HG02938 (cell line): ENCODE results near the gene ACE2.
"Not testable (repeated sequence)": the region's sequence is repeated elsewhere in the genome, so short reads cannot be mapped to it uniquely, and the experiment has no call there.

Source experiments
- ATAC-seq: cut with Tn5 transposase; IDR thresholded peaks from one replicate; pipeline ENCODE4 v1.9.1; 2021; ENCODE audit warnings: mild to moderate bottlenecking, moderate library complexity; ENCODE audit not compliant: unreplicated experiment

ACE2 gene

GRCh38 chrX:15600745-15601144 lies at the start of gene ACE2:
ACE2 (minus strand) TSS chrX:15600960; CDS start chrX:15600911, 49 bp downstream.
- ATAC-seq = no peak

- ATAC-seq = not testable (repeated sequence)
These were observed 46.8 kb upstream of the ACE2 start for GRCh38 chrX:15647510-15647909.

DNA sequence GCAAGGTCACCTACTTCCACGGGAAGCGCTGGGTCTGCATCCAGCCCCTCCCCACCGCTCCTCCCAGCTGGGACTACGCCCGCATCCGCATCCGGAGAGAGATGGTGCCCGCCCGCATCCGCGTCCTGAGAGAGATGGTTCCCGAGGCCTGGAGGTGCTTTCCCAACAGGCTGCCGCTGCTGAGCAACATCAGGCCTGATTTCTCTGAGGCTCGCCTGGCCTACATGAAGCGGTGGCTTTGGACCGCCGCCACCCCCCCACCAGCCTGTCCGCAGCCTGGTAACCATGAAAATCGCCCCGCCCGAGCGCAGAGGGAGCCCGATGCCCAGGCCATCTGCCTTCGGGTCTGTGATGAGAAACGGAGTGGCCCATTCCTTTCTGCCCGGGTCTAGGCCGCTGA lies 45.8 kb upstream of the ACE2 start:
- no peak for ATAC-seq

DNA sequence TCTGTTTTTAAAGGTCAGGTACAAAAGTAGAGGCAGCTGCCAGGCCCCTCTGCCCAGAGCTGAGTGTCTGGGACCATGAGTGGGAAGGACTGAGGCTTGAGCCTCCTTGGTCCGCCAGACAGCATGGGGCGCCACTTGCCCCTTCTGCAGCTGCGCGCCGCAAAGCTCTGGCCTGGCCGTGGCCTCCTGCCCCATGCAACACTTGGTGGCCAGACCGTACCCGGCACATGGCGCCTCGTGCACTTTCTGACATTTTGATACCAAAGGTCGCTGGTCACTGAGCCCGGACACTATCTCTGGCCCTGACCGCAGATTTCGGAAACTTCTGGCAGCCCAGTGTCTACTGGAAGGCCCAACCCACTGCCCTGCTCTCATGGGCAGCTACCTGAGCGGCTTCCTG lies 45.3 kb upstream of the ACE2 start:
- no peak for ATAC-seq

DNA sequence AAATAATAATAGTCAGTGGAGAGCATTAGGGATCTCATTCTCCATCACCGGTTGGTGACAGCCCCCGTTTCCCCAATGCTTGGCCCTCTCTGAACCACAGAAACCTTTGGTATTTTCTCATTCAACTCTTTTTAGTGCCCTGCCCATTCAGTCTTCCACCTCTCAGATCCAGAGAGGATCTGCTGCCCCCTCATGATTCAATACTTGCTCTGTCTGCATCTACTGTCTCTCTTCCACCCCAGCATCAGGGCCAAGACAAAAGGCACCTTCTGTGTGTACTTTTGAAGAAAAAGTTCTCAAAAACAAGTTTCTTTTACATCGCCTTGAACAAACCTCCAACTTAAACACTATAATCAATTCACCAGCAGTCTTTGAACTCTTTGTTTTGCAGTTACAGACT lies 44.5 kb upstream of the ACE2 start:
- ATAC-seq = no peak

DNA sequence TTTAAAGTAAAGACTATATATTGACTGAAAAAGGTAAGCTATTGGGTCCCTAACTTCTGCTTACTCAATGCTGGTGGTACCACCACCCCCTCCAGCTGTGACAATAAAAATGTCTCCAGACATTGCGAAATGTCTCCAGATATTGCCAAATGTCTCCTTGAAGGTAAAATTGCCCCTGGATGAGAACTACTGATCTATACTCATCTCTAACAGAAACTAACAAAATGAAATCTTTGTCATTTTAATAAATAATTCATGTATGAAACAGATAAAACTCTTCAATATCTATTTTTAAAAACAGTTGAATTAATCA lies 43.8 kb upstream of the ACE2 start:
- no peak for ATAC-seq

DNA sequence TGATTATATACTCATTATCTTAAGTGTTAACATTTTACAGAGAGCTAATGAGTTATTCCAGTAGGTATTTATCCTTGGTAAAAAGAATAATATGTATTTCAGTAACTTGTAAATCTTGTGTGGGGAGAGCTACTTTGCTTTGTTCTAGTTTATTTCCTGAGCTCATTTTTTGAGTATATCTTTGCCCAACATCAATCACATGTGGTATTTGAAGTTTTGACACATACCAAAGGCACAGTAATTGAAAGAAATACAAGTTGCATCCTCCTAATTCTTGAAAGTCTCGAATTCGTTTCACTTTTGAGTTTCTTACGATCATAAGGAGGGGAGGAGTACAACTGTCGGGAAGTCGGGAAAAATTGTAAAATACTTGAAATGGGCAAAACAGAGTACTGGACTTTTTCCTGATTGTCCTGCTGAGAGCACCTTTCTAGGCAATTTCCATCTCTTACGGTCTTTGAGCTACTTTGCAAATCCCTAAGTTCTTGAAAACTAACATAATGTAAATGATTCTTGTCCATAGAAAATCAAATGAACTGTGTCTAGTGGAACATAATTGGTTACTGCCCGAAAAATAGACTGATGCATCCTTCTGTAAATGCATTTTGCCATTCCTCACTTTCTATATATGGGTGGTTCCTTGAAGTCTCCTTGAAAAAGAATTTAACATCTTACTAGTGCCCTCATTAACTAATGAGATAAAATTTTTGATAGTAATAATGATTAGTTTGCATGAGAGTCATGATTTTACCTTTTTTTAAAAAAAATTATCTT lies 43.2 kb upstream of the ACE2 start:
- no peak for ATAC-seq

DNA sequence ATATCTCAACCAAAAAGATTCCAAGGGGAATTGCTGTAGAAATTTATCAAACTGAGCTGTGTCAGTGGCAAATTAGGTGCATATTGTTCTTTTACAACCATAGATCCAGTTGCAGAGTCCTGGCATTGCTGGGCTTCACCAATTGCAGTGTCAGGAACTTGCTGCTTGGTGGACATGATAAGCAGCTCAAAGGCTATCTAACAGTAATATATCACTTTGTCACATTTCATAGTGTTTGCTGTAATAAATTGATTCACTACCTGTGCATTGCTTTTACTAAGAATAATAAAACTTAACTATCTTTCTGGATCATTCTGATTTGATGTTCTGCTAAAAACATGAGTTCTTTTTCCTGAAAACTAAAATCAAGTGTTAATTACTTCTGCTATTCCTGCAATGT lies 30.9 kb upstream of the ACE2 start:
- no peak for ATAC-seq

DNA sequence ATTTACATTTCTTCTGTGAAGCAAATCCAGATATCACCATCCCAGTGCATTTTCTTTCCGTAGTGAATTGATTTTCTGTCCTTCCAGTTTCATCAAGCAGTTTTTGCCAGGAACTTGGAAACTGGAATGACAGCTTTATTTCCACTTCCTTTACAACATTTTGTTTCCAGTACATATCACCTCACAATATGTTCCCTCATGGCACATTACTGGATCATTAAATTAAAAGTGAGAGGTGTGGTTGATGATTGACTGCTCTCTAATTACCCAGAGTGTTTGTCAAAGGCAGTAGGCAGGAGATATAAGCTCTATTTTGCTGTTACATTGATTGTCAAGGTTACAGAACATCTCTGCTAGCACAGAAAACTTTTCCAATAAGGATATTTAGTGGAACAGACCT lies 22.3 kb upstream of the ACE2 start:
- ATAC-seq = no peak

- no peak for ATAC-seq
These were observed 18.4 kb upstream of the ACE2 start for GRCh38 chrX:15619053-15619755.

DNA sequence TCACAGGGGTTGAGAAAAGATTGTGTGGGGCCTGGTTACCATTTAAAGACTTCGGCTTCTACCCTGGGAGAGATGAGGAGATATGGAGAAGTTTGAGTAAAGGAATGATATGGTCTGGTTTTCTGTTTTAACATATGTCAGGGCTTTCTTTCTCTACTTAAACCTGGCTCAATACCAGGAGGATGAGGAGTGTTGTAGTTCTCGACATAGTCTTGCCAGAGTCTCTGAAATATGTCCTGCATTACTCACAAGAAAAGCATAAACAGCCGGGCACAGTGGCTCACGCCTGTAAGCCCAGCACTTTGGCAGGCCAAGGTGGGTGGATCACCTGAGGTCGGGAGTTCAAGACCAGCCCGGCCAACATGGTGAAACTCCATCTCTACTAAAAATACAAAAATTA lies 16.4 kb upstream of the ACE2 start:
- no peak for ATAC-seq

DNA sequence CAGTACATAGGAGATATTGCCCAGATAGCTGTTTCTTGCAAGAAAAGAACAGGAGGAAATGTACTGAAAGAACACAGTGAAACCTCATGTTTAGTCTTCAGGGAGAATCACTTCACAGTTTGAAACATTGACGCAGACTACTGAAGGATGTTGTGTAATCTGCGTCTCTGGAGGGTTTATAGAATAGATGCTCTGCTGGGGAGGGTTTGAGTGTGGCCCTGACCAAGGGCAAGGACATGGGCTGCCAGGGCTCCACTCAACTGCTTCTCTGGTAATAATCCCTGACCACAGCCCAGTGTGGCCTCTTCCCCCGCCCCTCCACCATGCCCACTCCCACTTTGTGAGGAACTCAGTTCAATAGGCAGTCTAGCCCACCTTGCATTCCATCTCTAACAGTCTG lies 15.8 kb upstream of the ACE2 start:
- ATAC-seq = no peak

DNA sequence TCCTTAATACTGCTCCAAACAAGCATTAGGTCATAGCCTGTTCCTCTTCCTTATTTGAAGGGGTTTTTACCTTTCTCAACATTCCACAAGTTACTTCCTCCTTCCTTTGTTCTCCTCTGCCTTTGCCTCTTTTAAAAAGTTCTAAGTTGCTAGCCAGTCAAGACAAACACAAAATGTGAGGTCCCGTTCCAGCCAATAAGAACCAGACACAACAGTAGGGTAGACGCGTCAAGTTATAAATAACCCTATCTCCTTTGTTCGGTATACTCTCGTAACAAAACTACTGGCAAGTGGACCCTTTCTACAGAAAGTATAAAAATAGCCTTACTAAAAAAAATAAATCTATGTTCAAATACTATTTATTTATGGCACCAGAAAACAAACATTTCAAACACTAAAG lies 6.3 kb upstream of the ACE2 start:
- ATAC-seq = no peak

DNA sequence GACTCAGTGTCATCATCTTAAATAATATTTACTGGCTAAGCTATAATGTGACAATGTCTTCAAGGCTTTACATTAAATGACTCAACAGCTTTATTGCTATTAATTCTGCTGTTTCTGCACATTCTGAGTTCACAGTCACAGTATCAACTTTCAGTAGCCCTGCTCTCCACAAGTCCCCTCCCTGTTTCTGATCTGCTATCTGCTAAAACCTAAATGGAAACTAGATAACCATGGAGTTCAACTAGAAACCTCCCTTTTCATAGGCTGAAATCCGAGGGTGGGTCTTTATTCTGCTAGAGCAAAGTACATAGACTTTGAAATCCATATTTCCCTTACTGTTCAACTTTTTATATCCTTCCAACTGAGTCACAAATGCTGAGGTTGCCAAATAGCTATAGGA lies 5.4 kb upstream of the ACE2 start:
- ATAC-seq = no peak

DNA sequence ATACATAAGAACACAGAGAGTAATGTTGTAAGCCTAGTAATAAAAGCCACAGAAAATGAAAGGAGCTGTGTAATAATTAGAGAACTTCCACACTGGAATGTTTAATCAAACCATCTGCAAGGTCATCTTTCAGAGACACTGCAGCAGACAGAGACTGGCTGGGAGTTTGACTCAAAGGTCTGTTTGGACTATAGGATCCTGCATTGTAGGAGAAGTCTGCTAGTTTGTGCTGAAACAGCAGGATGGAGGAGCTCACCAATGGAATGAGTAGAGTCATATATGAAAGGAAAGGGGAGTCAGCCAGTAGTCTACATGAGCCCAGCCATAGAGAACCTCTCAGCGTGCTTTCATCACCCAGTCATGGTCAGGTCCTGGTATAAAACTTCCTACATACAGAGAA lies 4.5 kb upstream of the ACE2 start:
- ATAC-seq = no peak

DNA sequence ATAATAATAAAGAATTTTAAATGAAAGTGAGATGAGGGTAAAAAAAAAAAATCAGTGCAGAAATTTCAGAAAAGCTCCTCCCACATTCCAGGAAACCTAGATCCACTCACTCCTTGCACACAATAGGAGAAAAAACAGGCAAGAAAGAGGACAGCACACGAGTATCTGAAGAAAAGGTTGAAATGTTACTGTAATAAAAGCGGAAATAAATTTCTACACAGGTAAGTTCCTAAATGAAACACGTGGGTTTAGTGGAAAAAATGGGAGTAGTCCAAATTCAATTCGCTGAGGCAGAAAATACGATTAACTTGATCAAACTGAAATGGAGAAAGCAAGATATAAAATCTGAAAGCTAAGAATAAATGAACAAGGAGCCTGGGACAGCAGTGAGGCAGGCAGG lies 2.0 kb upstream of the ACE2 start:
- no peak for ATAC-seq

DNA sequence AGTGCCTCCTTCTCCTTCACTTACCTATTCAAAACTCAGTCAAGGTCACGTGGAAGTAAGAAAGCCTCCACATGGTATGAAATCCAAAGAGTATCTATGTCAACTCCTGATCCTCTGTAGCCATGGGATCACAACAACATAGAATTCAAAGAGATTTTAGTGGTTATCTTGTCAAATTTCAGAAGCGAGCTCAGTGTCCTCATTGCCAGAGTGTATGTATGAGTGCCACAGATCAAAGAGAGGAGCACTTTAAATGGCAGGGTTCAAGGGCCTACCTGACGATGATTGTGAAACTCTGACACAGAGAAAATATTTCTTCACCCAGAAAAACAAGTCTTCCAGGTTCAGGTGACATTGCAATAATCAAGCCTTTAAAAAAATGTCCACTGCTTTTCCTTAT lies 1.2 kb upstream of the ACE2 start:
- no peak for ATAC-seq

GRCh38 chrX:15600049-15600448 lies 711 bp downstream of the ACE2 start:
- no peak for ATAC-seq

DNA sequence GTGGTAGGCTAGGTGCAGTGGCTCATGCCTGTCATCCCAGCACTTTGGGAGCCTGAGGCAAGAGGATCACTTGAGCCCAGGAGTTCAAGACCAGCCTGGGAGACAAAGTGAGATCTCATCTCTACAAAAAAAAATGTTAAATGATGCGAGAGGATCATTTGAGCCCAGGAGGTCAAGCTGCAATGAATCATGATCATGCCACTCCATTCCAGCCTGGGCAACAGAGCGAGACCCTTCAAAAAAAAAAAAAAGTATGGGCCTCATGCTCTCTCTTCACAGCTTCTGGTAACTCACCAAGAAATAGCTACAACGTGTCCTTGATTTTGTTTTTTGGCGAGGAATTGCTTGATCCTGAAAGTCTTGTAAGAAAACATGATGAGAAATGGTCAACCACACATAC lies 1.3 kb downstream of the ACE2 start:
- no peak for ATAC-seq

- ATAC-seq = no peak
These were observed 2.7 kb downstream of the ACE2 start for GRCh38 chrX:15598026-15598425.

GRCh38 chrX:15594371-15594770 lies 6.4 kb downstream of the ACE2 start:
- ATAC-seq = no peak

- ATAC-seq = no peak
These were observed 20.7 kb downstream of the ACE2 start for GRCh38 chrX:15579778-15580747.
